CD8-positive, alpha-beta memory T cell (primary cell): ENCODE data around the gene STK40. TPM values are rescaled to one million over a fixed set of nuclear protein-coding genes. Genes with fewer than 3 reads are reported as not detected.

ENCODE experiments used
- CTCF ChIA-PET: fragments of 350-600 bp; sonication (Branson Sonifier 250); formaldehyde crosslinking; loops from one replicate; lab custom pipeline; 2021; ENCODE audit warnings: antibody characterized with exemption; lab: Charles Lee
- POLR2A ChIA-PET: fragments of 350-600 bp; sonication (Branson Sonifier 250); formaldehyde crosslinking; loops from one replicate; lab custom pipeline; 2021; ENCODE audit warnings: antibody characterized with exemption; lab: Charles Lee
- DNase-seq, 5 donors: peaks; one replicate each; pipeline versions ENCODE4 v3.0.0 to v3.0.0-alpha.2; 2020 to 2022; ENCODE audit warnings: mixed read lengths in 1 of 5
- H3K27ac ChIP-seq: one replicate; pipeline ENCODE4 v1.7.0; 2013; ENCODE audit warnings: low read depth, mild to moderate bottlenecking, low read length, moderate library complexity
- H3K27me3 ChIP-seq: 2 replicates; pipeline ENCODE4 v1.7.0; 2013; ENCODE audit warnings: low read length, mild to moderate bottlenecking; ENCODE audit not compliant: insufficient read depth, poor library complexity, severe bottlenecking
- H3K36me3 ChIP-seq: 2 replicates; pipeline ENCODE4 v1.7.0; 2013; ENCODE audit warnings: mild to moderate bottlenecking, low read length, moderate library complexity; ENCODE audit not compliant: insufficient read depth
- H3K4me1 ChIP-seq: 2 replicates; pipeline ENCODE4 v1.7.0; 2013; ENCODE audit warnings: mild to moderate bottlenecking, low read length, moderate library complexity; ENCODE audit not compliant: insufficient read depth
- H3K4me3 ChIP-seq: 2 replicates; pipeline ENCODE4 v1.7.0; 2013; ENCODE audit warnings: mild to moderate bottlenecking, low read length
- H3K9me3 ChIP-seq: 2 replicates; pipeline ENCODE4 v1.7.0; 2013; ENCODE audit warnings: mild to moderate bottlenecking, low read length
- H3K27ac Mint-ChIP-seq, 8 donors: one replicate each; pipeline ENCODE4 v1.8.0; 2020 to 2021; ENCODE audit warnings: mixed read lengths in 8 of 8, mild to moderate bottlenecking in 6 of 8, inconsistent platforms in 3 of 8, moderate library complexity in 3 of 8
- H3K27me3 Mint-ChIP-seq, 2 donors: one replicate each; pipeline ENCODE4 v1.8.0; 2020 to 2021; ENCODE audit warnings: mixed read lengths in 2 of 2, mild to moderate bottlenecking in 1 of 2, moderate library complexity in 1 of 2
- H3K36me3 Mint-ChIP-seq, 3 donors: one replicate each; pipeline ENCODE4 v1.8.0; 2020 to 2021; ENCODE audit warnings: mixed read lengths in 3 of 3, inconsistent platforms in 1 of 3, mild to moderate bottlenecking in 1 of 3
- H3K4me1 Mint-ChIP-seq, 3 donors: one replicate each; pipeline ENCODE4 v1.8.0; 2020 to 2021; ENCODE audit warnings: mixed read lengths in 3 of 3, inconsistent platforms in 1 of 3, mild to moderate bottlenecking in 1 of 3
- H3K4me3 Mint-ChIP-seq, 7 donors: one replicate each; pipeline ENCODE4 v1.8.0; 2020 to 2021; ENCODE audit warnings: mixed read lengths in 7 of 7, mild to moderate bottlenecking in 6 of 7, moderate library complexity in 4 of 7, inconsistent platforms in 2 of 7
- H3K9me3 Mint-ChIP-seq, 5 donors: one replicate each; pipeline ENCODE4 v1.8.0; 2020 to 2022; ENCODE audit warnings: mixed read lengths in 5 of 5, mild to moderate bottlenecking in 3 of 5, moderate library complexity in 2 of 5, inconsistent platforms in 1 of 5
- polyA plus RNA-seq: library from polyadenylated mRNA; unstranded; fragments of 300-500 nt; fragmentation: Illumina TruSeq; gene quantifications from one replicate; pipeline ENCODE4 v1.2.3, GENCODE V29; 2021
- total RNA-seq, 2 experiments: library from RNA; stranded (reverse); gene quantifications; one replicate each; pipeline ENCODE4 v1.2.3, GENCODE V29; 2021

STK40 gene
- total and polyA plus RNA-seq, 3 experiments from 2014 or later, result 52.9 to 56.8 (median 53.7) TPM

DNA sequence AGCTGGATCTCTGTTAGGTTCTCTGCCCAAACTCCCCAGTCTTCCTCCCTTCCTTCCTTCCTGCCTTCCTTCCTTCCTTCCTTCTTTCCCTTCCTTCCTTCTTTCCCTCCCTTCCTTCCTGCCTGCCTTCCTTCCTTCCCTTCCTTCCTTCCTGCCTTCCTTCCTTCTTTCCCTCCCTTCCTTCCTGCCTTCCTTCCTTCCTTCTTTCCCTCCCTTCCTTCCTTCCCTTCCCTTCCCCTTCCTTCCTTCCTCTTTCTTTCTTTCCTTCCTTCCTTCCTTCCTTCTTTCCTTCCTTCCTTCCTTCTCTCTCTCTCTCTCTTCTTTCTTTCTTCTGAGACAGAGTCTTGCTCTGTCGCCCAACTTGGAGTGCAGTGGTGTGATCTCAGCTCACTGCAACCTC, 20.7 kb upstream of the STK40 start:
- no peak for DNase-seq
- H3K27ac Mint-ChIP-seq, result peak overlapping the region in 2 of 8 donors; percentile 75 to 87
- peaks cover 0 to 2% (median 0%) of the 10 kb centered on the region in 3 donors for H3K36me3 Mint-ChIP-seq
- no peaks in the 10 kb centered on the region for H3K27me3 Mint-ChIP-seq
- no peak overlapping the region for H3K4me3 ChIP-seq
- no peaks in the 10 kb centered on the region for H3K27me3 ChIP-seq
- H3K4me1 ChIP-seq, result no peaks in the 10 kb centered on the region
- H3K4me1 Mint-ChIP-seq, result peaks cover 2 to 10% (median 3%) of the 10 kb centered on the region in 3 donors
- CTCF ChIA-PET, result interaction anchor here (0.6 kb wide), 1 partner anchor 113 kb away, joined by 3 read pairs; no protein-coding TSS in a partner anchor
- H3K27ac ChIP-seq, result no peak overlapping the region
- POLR2A ChIA-PET, result no interaction called here
- no peak overlapping the region for H3K4me3 Mint-ChIP-seq
- no peaks in the 10 kb centered on the region for H3K36me3 ChIP-seq
- H3K9me3 Mint-ChIP-seq, result no peaks in the 10 kb centered on the region
- H3K9me3 ChIP-seq, result no peaks in the 10 kb centered on the region

DNA sequence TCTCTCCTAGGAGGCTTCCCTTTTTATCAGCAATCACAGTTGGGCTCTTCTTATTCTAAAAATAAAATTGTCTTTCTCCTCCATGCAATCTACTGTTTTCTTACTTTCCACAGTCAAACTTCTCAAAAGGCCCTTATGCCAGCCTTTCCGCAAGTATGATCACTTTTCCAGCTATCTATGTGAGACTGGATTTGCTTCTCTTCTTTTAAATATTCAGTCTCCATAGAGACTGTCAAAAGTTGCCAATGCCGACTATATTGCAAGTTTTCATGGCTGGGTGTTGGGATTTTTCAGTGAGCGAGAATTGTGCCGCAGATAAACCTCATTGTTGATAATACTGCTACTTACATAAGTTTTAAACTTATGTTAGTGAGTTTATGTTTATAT, 16.8 kb upstream of the STK40 start:
- no peaks in the 10 kb centered on the region for H3K9me3 ChIP-seq
- H3K36me3 ChIP-seq, result no peaks in the 10 kb centered on the region
- Mint-ChIP-seq H3K36me3 (peaks cover 0 to 4% (median 0%) of the 10 kb centered on the region in 3 donors), H3K9me3 (no peaks in the 10 kb centered on the region), H3K4me1 (peaks cover 7 to 31% (median 13%) of the 10 kb centered on the region in 3 donors), H3K27ac (peak overlapping the region in 3 of 8 donors; percentile 0 to 89 (median 64)), H3K4me3 (peak overlapping the region in 1 of 7 donors; percentile 73), H3K27me3 (no peaks in the 10 kb centered on the region)
- peaks cover 10% of the 10 kb centered on the region for H3K4me1 ChIP-seq
- no peak overlapping the region for H3K27ac ChIP-seq
- ChIA-PET POLR2A (no interaction called here), CTCF (interaction anchor here (0.8 kb wide), 1 partner anchor 14 kb away, joined by 3 read pairs; no protein-coding TSS in a partner anchor)
- DNase-seq, result no peak
- H3K27me3 ChIP-seq, result no peaks in the 10 kb centered on the region
- no peak overlapping the region for H3K4me3 ChIP-seq

DNA sequence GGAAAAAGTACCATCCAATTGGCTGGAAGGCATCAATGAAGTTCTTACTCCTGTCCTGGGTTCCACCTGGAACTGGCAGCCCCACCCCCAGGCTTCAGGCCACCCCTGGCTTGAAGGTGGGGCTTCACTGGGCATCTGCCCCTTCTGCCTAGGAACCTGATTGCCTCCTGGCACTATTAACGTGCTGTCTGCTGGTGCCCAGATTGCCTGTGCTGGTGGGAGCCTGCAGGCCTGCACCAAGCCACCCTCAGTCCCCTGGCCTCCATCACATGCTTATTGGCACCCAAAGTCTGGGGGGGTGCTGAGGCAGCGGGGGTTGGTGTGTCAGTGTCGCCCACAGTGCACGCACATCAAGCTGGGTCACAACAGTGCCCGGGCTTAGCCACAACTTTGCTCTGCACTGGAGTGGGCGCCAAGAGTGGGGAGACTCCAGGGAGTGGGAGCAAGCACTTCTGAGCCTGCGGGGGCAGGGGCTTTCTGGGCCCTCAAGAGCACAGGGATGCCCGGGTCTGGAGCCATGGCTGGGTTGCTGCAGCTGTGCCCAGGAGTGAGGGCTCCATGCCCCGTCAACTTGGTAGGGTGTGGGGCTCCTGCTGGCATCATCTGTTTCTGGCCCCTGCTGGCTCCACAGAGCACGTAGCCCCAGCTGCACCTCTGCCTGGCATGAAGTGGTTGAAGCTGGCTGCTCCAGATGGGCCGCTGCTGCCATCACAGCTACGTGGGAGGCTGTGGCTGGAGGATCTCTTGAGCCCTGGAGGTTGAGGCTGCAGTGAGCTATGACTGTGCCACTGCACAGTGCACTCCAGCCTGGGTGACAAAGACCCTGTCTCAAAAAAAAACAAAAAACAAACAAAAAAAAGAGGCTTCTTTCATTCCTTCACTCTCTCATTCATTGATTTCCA, 16.1 kb upstream of the STK40 start:
- H3K4me3 Mint-ChIP-seq, result peak overlapping the region in 2 of 7 donors; percentile 24 to 73

DNA sequence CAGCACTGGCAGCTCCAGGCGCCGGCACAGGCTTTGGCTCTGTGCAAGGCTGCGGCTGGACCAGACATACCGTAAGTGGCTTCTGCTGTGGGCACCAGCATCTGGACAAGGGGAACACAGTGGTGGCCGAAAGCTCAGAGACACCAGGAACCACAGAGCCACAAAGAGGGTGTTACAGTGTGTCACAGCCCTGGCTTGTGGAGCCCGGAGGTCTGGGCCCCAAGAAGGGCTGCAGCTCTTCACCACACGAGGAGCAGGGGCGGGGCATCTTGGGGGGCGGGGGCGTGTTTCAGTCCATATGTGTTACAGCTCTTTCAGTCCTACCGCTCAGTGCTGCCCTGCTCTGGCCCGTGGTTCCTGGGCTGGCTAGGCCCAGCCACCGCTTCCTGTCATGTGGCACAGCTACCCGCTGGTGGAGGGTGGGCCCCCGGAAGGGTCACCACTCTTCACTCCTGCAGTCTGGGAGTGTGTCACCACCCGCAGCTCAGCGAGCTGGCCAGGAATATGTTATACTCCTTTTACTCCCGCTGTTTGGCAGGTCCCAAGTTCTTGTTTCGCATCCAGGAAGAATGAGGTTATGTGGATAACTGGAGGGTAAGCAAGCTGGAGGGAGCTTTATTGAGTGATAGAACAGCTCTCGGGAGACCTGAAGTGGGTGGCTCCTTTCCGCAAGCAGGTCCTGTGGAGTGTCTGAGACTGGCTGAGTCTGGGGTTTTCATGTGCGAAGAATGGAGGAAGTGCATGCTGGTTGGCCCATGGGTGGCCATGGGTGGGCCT, 15.3 kb upstream of the STK40 start:
- H3K9me3 ChIP-seq, result no peaks in the 10 kb centered on the region
- H3K27ac Mint-ChIP-seq, result peak overlapping the region in 6 of 8 donors; percentile 43 to 74 (median 61)
- H3K36me3 ChIP-seq, result no peaks in the 10 kb centered on the region
- no peaks in the 10 kb centered on the region for H3K9me3 Mint-ChIP-seq
- no peaks in the 10 kb centered on the region for H3K27me3 Mint-ChIP-seq
- ChIA-PET CTCF (interaction anchor here (1.5 to 1.6 kb wide), 3 partner anchors 11 to 58 kb away, joined by 4 read pairs; partner anchors contain the start of gene STK40), POLR2A (interaction anchor here (2.1 kb wide), 1 partner anchor 14 kb away, joined by 12 read pairs; no protein-coding TSS in a partner anchor)
- peaks cover 22% of the 10 kb centered on the region for H3K4me1 ChIP-seq
- no peak overlapping the region for H3K27ac ChIP-seq
- H3K4me3 Mint-ChIP-seq, result peak overlapping the region in 4 of 7 donors; percentile 23 to 41 (median 32)
- H3K4me3 ChIP-seq, result no peak overlapping the region
- no peaks in the 10 kb centered on the region for H3K27me3 ChIP-seq
- DNase-seq, result peak in 4 of 5 donors; percentile 11 to 65 (median 21)
- peaks cover 21 to 44% (median 25%) of the 10 kb centered on the region in 3 donors for H3K4me1 Mint-ChIP-seq
- peaks cover 0 to 9% (median 0%) of the 10 kb centered on the region in 3 donors for H3K36me3 Mint-ChIP-seq

More for the DNA sequence above, 16.1 kb upstream of the STK40 start:
- H3K4me1 Mint-ChIP-seq, result peaks cover 12 to 36% (median 18%) of the 10 kb centered on the region in 3 donors
- H3K36me3 Mint-ChIP-seq, result peaks cover 0 to 9% (median 0%) of the 10 kb centered on the region in 3 donors
- no peaks in the 10 kb centered on the region for H3K9me3 Mint-ChIP-seq
- no peaks in the 10 kb centered on the region for H3K9me3 ChIP-seq
- no peak overlapping the region for H3K27ac ChIP-seq
- ChIA-PET POLR2A (interaction anchor here (2.1 kb wide), 1 partner anchor 15 kb away, joined by 12 read pairs; no protein-coding TSS in a partner anchor), CTCF (interaction anchor here (1.6 kb wide), 1 partner anchor 10 kb away, joined by 4 read pairs; no protein-coding TSS in a partner anchor)
- no peaks in the 10 kb centered on the region for H3K36me3 ChIP-seq
- DNase-seq, result no peak
- no peaks in the 10 kb centered on the region for H3K27me3 Mint-ChIP-seq
- peak overlapping the region in 6 of 8 donors; percentile 0 to 89 (median 68) for H3K27ac Mint-ChIP-seq
- H3K27me3 ChIP-seq, result no peaks in the 10 kb centered on the region
- H3K4me3 ChIP-seq, result no peak overlapping the region
- H3K4me1 ChIP-seq, result peaks cover 14% of the 10 kb centered on the region

DNA sequence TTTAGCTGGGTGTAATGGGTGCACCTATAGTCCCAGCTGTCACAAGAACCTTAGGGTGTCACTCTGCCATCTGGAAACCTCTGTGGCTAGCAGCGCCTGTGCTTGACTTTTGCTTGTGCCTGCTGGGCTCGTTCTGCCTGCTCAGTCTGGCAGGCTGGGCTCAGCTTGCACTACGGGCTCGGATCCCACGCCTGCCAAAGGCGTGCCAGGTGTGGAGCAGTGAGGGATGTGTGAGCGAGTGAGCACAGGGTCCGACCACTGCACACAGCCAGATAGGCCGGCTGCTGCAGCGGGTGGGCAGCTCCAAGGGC, 14.7 kb upstream of the STK40 start:
- no peaks in the 10 kb centered on the region for H3K9me3 Mint-ChIP-seq
- peaks cover 0 to 9% (median 0%) of the 10 kb centered on the region in 3 donors for H3K36me3 Mint-ChIP-seq
- peaks cover 21 to 44% (median 25%) of the 10 kb centered on the region in 3 donors for H3K4me1 Mint-ChIP-seq
- no peak overlapping the region for H3K27ac ChIP-seq
- H3K9me3 ChIP-seq, result no peaks in the 10 kb centered on the region
- H3K4me1 ChIP-seq, result peaks cover 22% of the 10 kb centered on the region
- POLR2A ChIA-PET, result interaction anchor here (2.1 kb wide), 1 partner anchor 14 kb away, joined by 12 read pairs; no protein-coding TSS in a partner anchor
- peak overlapping the region in 2 of 8 donors; percentile 68 to 83 for H3K27ac Mint-ChIP-seq
- CTCF ChIA-PET, result interaction anchor here (1.5 to 1.7 kb wide), 4 partner anchors 12 to 58 kb away, joined by 4 read pairs; partner anchors contain the start of gene STK40
- H3K27me3 Mint-ChIP-seq, result no peaks in the 10 kb centered on the region
- H3K4me3 ChIP-seq, result no peak overlapping the region
- DNase-seq, result no peak
- H3K36me3 ChIP-seq, result no peaks in the 10 kb centered on the region
- H3K27me3 ChIP-seq, result no peaks in the 10 kb centered on the region
- no peak overlapping the region for H3K4me3 Mint-ChIP-seq

DNA sequence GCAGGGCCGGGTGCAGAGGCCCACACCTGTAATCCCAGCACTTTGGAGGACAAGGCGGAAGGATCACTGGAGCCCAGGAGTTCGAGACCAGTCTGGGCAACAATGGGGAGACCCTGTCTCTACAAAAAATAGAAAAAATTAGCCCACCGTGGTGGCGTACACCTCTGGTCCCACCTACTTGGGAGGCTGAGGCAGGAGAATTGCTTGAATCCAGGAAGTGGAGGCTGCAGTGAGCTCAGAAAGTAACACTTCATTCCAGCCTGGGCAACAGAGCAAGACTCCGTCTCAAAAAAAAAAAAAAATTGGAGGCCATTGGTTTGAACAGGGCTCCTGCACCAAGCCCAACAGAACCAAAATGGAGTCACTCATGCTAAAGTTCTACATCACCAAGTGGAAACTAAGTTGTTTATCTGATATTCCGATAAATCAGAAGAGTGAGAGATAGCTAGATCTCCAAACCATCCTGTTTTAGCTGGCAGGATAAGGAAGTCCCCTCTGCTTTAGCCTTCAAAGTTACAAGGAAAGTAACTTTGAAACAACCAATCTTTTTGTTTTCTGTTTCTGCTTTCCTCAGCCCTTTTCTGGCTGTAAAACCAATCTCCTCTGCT, 12.8 kb upstream of the STK40 start:
- Histone ChIP-seq H3K4me1 (peaks cover 22% of the 10 kb centered on the region), H3K27me3 (no peaks in the 10 kb centered on the region), H3K4me3 (no peak overlapping the region), H3K36me3 (peaks cover 7% of the 10 kb centered on the region), H3K9me3 (no peaks in the 10 kb centered on the region), H3K27ac (peak overlapping the region; percentile 95)
- H3K9me3 Mint-ChIP-seq, result no peaks in the 10 kb centered on the region
- H3K4me1 Mint-ChIP-seq, result peaks cover 26 to 57% (median 27%) of the 10 kb centered on the region in 3 donors
- ChIA-PET CTCF (interaction anchor here (1.0 to 3.9 kb wide), 5 partner anchors 10 to 55 kb away, joined by 3 to 23 read pairs (median 3); partner anchors contain the start of gene STK40), POLR2A (interaction anchor here (1.3 to 3.2 kb wide), 3 partner anchors 12 to 21 kb away, joined by 3 to 43 read pairs (median 6); partner anchors contain the start of gene STK40)
- peaks cover 0 to 19% (median 0%) of the 10 kb centered on the region in 3 donors for H3K36me3 Mint-ChIP-seq
- peak overlapping the region; percentile 87 to 100 (median 99) for H3K27ac Mint-ChIP-seq
- H3K4me3 Mint-ChIP-seq, result peak overlapping the region; percentile 43 to 99 (median 97)
- H3K27me3 Mint-ChIP-seq, result no peaks in the 10 kb centered on the region
- DNase-seq, result no peak
